Activated CD8-positive, alpha-beta memory T cell treated with anti-CD3 and anti-CD28 coated beads, Interleukin-2, amount 50 U/mL, for 48 hours (primary cell): ENCODE data around the gene CORO7.
A peak's percentile ranks its signal among the peaks of the same experiment; 100 is the strongest.

ENCODE experiments used
- DNase-seq: peaks from one replicate; pipeline ENCODE4 v3.0.0-alpha.2; 2020

The CORO7 gene

GRCh38 chr16:4425378-4426020, 9.1 kb upstream of the CORO7 start, which contains the start of gene DNAJA3:
Gene DNAJA3 (plus strand): TSS chr16:4425868. CDS start chr16:4425882, 14 bp downstream.
- peak; percentile 96 for DNase-seq

DNA sequence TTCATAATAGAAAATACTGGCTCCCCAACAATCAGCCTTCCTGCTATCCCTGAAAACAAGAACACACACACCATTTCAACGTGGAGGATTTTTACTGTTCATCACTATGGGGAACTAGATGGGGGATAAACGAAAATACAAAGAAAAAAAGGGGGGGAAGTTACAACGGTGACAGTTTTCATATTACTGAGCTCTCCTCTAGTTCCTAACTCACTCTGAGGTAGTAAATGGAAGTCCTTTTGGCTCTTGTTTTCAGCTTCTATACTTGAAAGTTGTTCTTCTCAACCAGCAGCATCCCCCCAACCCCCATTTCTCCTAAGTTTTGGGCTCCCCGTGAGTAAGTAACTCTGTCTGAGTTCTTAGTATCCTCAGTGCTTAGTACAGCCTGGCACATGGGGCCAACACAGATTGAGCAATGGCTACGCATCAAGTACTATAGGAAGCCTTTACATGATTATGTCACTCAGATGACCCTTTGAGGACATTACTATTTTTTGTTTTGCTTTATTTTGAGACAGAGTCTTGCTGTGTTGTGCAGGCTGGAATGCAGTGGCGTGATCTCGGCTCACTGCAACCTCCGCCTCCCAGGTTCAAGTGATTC, 4.2 kb upstream of the CORO7 start:
- DNase-seq = no peak

DNA sequence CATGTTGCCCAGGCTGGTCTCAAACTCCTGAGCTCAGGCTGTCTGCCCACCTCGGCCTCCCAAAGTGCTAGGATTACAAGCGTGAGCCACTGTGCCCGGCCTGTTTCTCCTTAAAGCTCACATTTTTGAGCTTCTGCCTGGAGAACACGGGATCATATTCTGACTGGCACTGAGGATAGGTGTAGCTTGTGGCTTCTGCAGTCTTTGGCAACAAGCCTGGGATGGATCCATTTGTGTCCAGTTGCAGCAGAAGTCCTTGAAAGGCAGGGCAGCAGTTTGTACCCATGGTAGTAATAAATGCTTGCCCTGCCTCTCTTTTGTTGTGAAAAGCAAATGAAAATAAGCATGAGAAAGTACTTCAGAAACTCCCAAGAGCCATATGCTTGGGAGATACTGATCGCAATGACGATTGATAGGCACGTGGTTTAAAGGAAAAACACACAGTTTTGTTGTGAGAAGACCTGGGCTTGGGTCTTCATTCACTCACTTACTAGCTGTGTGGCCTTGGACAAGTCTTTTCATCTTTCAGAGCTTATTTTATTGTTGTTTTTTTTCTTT, 3.1 kb upstream of the CORO7 start:
- no peak for DNase-seq

GRCh38 chr16:4415538-4416199, 727 bp downstream of the CORO7 start:
- DNase-seq = peak; percentile 80

DNA sequence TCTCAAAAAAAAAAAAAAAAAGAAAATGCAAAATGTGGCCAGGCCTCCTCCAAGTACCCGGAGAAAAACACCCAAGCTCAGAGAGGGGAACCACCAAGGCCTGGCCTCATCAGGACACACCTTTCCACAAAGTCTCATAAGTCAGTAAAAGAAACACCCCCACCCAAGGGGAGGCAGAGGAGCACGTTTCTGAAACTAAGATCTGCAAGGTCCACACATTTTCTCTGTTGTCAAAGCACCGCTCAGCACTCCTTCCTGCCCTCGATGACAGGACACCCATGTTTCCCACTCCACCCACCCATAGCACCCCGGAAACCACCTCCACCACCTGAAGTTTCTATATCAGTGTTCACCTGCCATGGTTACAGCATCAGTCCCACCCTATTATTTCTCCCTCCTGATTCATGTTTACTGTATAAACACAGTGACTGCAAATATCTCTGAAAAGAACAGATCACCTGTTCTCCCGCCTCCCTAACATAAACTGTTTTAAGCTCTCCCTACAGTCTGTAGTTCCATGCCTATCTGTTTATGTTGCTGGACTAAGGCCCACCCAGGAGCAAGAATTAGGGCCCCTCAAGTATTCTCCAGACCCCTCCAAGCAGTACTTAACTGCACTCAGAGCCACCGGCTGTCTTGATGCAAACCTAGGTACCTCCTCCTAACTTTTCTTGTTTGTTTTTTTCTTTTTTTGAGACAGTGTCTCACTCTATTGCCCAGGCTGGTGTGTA, 2.0 kb downstream of the CORO7 start:
- DNase-seq = peak; percentile 84

GRCh38 chr16:4412854-4413253, 3.5 kb downstream of the CORO7 start:
- DNase-seq = no peak

DNA sequence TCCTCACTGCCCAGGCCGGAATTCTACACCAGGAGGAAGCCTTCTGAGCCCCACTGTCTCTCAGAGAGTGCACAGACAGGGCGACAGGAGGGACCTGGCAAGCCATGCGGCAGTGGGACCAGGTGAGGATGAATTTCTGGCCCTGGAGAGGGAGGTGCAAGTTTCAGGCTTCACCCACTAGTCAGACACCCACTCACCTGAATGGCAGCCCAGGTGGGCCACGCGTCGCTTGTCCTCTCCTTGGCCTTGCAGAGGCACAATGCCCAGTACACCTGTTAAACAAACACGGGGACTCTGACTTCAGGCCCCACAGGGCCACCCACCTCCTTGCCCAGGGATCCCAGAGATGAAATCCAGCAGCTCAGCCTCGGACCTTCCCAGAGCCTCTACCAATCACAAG, 4.2 kb downstream of the CORO7 start:
- DNase-seq = no peak

GRCh38 chr16:4411684-4412083, 4.7 kb downstream of the CORO7 start:
- no peak for DNase-seq

DNA sequence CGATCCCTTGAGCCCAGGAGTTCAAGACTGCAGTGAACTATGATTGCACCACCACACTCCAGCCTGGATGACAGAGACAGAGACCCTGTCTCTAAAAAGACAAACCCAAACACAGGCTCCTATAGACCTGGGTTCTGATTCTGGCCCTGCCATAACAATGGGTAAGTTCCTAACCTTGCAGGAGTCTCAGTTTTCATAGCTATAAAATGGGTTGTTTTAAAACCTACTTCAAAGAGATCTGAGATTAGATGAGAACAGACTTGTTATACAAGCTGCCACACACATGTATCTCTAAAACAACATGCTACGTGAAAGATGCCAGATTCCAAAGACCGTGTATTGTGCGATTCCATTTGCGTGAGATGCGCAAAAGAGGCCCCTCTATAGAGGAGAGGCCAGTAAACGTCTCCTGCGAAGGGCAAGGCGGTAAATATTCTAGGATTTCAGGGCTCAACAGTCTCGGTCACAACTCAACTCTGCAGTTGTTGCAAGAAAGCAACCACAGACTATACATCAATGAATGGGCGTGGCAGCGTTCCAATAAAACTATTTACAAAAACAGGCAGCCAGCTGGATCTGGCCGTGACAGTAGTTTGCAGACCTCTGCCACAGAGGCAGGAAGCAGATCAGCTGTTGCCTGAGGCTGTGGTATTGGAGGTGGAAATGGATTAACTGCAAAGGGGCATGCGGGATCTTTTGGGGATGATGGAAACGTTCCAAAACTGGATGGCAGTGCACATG, 5.9 kb downstream of the CORO7 start:
- DNase-seq = no peak

DNA sequence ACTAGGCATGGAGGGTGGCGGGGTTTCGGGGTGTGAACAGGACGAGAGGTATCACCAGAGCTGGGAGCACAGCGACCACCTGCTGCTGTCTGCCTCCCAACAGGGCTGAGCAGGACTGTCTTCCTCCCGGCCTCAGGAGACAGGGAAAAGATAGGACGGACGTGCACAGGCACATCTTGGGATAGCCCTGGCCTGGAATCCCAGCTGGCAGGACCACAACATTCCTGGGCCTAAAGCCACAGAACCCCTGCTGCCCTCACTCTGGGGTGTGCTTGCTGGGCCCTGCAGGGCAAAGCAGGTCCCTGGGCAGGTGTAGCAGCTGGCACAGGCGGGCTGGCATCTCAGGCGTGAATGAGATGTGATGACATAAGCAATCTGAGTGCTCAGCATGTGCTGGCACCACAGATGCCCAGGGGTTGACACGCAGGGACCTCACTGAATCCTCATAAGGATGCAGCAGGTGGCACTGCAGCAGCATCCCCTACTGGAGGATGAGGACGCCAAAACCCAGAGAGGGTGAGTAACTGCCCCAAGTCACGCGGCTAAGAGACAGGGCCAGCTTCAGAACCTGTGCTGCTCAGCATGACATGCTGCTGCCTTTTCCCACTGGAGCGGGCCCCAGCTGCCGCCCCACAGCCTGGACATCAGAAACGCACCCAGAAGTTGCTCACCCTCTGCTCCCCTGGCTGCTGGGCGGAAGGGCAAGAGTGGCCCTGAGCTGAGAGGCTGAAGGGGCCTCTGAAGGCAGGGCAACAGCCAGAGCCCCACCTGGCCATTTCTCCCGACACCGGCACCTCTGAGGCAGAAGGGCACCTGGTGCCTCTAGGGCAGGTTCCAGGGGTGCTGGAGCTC, 7.1 kb downstream of the CORO7 start:
- DNase-seq = no peak

DNA sequence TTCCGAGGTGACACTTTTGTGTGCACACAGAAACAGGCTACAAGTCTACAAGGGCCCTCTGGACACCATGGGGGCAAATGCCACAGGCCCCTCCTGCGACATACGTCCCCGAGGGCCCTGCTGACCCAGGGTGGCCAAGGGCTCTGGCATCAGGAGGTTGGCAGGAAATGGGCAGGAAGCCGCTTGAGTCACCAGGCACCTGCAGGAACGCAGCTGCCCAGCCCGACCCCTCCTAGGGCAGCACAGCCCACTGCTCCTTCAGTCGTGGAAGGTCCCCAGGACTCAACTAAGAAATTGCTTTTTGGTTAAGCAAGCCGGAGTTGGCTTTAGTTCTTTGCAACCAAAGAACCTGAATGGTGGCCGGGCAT, 8.1 kb downstream of the CORO7 start:
- DNase-seq = no peak

DNA sequence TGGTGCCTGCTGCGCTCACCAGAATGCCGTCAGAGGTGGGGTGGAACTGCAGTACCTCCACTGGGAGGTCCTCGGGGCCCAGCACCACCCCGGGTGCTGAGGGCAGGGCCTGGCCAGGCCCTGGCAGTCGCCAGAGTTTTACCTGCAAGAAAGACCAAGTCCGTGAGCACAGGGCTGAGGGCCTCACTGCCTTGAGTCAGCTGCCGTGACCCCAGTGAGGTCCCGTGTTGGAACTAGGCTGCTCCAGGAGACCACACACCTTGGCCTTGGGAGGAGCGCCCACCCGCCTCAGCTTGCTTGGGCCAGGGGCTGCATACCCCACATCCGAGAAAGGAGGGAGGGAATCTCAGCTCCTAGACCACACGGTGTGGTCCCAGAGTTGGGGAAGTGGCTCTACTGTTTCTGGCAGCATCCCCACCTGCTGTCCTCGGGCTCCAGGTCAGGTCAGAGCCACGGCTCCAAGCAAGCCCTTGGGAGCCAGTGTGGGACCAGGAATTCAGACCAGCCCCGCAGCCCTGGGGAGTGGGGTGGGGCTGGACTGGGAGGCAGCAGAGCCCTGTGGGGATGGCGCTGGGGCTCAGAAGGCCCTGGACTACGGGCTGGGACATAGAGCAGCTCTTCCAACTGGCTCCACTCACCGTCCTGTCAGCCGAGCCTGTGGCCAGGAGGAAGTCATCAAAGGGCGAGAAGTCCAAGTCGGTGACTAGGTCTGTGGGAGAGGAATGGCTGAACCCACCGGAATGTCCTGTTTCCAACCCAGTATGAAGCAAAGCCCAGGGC, 8.7 kb downstream of the CORO7 start:
- no peak for DNase-seq

DNA sequence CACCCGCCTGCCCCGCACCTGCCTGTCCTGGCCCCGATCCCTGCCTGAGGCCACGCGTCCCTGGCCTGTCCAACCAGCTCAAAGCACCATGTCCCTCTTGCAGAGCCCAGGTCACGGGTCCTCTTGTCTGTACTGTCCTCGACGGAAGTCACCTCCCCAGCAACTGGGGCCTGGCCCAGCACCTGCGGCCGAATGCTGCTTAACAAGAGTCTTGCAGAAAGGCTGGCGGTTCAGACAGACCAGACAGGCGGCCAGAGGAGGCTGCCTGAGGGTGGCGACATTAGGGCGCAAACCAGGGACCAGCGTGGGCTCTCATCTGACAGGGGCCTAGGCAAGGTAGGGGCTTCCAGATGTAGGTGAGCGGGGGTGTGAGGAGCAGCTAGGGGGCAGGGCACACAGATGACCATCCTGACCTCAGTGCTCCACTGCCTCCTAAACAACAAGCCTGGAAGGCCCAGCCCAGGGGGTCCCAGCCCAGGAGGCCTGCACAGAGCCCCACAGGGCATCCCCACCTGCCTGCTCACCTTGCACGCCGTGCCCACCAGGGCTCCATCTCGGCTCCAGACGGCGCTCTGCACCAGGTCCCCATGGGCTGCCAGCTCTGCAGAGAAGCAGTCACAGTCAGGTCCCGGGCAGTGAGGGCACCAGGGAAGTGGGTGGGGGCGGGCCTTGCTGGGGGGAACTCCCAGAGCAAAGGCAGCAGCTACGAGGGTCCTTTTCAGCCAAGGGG, 11.3 kb downstream of the CORO7 start:
- no peak for DNase-seq

- peak; percentile 66 for DNase-seq
Measured at GRCh38 chr16:4404247-4404966, 12.0 kb downstream of the CORO7 start.

DNA sequence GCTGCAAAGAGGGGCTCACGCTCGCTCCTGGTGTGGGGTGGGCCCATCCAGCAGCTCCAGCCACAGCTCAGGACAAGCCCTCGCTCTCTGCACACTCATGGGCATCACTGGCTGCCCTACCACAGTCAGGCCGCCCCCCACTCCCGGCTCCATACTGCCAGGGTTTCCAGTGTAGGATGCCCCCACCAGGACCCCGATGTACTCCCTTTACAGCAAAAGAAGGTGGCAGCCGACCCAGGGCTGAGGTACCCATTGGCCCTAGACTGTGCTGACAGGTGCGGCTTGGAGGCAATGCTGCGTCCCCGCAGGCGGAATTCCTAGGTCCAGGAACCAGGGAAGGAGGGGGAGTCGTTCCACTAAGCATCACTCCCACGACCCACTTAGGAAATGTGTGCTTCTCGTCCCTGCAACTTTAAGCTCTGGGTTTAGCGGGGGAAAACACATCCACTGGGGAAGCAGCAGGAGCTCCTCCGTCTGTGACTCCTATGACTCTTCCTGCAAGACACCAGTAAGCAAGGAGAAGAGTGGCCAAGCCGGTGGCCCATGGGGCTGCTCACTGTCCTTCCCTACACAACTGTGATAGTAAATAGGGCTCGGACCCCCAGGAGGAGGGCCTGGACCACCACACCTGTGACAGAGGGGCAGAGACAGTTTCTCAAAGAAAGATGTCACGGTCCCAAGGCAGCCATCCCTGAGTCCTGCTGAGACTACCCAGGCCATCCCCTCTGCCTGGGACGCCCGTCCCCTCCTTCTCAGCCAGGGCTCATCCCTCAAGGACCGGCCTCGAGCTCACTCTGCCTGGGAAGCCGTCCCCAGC, 13.1 kb downstream of the CORO7 start:
- no peak for DNase-seq

- DNase-seq = peak; percentile 92
Measured at GRCh38 chr16:4402439-4403132, 13.8 kb downstream of the CORO7 start.

DNA sequence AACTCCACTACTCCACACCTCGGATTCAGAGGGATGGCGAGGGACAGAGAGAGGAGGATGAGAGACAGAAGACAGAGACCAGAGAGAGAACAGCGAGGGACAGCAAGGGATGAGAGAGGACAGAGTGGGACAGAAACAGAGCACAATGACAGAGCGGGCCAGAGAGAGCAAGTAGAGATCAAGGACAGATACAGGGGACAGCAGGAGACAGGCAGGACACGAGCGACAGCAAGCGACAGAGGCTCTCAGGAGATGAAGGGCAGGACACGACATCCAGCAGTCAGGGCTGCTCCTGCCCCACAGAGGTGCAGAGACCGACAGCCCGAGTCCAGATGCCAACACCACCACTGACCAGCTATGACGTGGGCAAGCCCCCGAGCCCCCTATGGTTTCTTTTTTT, 14.9 kb downstream of the CORO7 start:
- DNase-seq = no peak

DNA sequence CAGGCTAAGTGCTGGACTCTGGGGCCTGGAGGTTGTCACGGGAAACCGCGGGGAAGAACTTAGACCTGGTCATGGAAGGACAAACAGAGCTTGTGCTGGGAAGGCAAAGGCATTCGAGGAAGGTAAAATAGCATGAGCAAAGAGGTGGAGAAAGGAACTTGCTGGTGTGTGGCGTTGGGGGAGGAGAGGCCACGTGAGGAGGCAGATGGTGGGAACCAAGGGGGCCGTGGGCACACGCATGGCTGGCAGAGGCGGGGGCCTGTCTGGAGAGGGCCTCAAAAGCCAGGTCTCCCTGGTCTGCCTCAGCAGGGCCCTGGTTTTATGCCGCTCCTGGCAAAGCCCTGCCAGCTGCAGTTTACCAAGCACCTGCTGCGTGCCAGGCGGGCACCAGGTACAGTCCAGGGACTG, 15.3 kb downstream of the CORO7 start:
- no peak for DNase-seq
